PC-9 (cell line): Measurements from ENCODE around the gene POU5F1. TPM values are rescaled to one million over a fixed set of nuclear protein-coding genes. Genes with fewer than 3 reads are reported as not detected.

ENCODE experiments used
- BruUV-seq: library from RNA; stranded (reverse); fragments of 400-500 nt; replicated peaks from 2 replicates; lab custom pipeline; 2021; lab: Mats Ljungman, UMichigan
- CTCF ChIA-PET: fragments of 300-600 bp; sonication (Branson Sonifier 250); formaldehyde crosslinking; loops from one replicate; lab custom pipeline; 2022; ENCODE audit warnings: antibody characterized with exemption; lab: Charles Lee
- POLR2A ChIA-PET: fragments of 300-600 bp; sonication (Branson Sonifier 250); formaldehyde crosslinking; loops from one replicate; lab custom pipeline; 2022; ENCODE audit warnings: antibody characterized with exemption; ENCODE audit not compliant: unreplicated experiment; lab: Charles Lee
- DNase-seq, 2 experiments: peaks; one replicate each; pipeline versions ENCODE4 v3.0.0 to v3.0.0-alpha.2; 2015 to 2022; ENCODE audit warnings: mixed read lengths in 1 of 2
- H2AFZ ChIP-seq: fragments of 200-600 bp; sonication (generic); 2 replicates; pipeline ENCODE4 v1.8.1; 2017; ENCODE audit warnings: antibody characterized with exemption
- H3F3A ChIP-seq: fragments of 200-600 bp; sonication (generic); 2 replicates; pipeline ENCODE4 v1.8.1; 2017; ENCODE audit warnings: antibody characterized with exemption, mild to moderate bottlenecking, low read depth; ENCODE audit not compliant: insufficient read depth
- H3K27ac ChIP-seq: fragments of 200-600 bp; sonication (generic); 2 replicates; pipeline ENCODE4 v1.6.1; 2016; ENCODE audit warnings: mixed run types
- H3K27me3 ChIP-seq: fragments of 200-600 bp; sonication (generic); 2 replicates; pipeline ENCODE4 v1.6.1; 2016; ENCODE audit warnings: low read depth, mixed run types; ENCODE audit not compliant: insufficient read depth
- H3K36me3 ChIP-seq: fragments of 200-600 bp; sonication (generic); 2 replicates; pipeline ENCODE4 v1.6.1; 2016; ENCODE audit warnings: low read depth, mixed run types
- H3K4me1 ChIP-seq: fragments of 200-600 bp; sonication (generic); replicated peaks from 2 replicates; pipeline ENCODE4 v1.6.1; 2016; ENCODE audit warnings: mixed run types; ENCODE audit not compliant: insufficient read depth
- H3K4me2 ChIP-seq: fragments of 200-600 bp; sonication (generic); 2 replicates; pipeline ENCODE4 v1.6.1; 2017; ENCODE audit warnings: mixed run types
- H3K4me3 ChIP-seq: fragments of 200-600 bp; sonication (generic); 2 replicates; pipeline ENCODE4 v1.6.1; 2016; ENCODE audit warnings: mixed run types
- H3K79me2 ChIP-seq: fragments of 200-600 bp; sonication (generic); 2 replicates; pipeline ENCODE4 v1.6.1; 2017; ENCODE audit warnings: low read depth, mixed run types
- H3K9me2 ChIP-seq: fragments of 200-600 bp; sonication (generic); 2 replicates; pipeline ENCODE4 v1.8.1; 2017; ENCODE audit warnings: mild to moderate bottlenecking; ENCODE audit not compliant: insufficient read depth
- H3K9me3 ChIP-seq: fragments of 200-600 bp; sonication (generic); 2 replicates; pipeline ENCODE4 v1.8.1; 2016; ENCODE audit warnings: low read depth; ENCODE audit not compliant: insufficient read depth
- H4K20me1 ChIP-seq: fragments of 200-600 bp; sonication (generic); 2 replicates; pipeline ENCODE4 v1.8.1; 2017; ENCODE audit not compliant: insufficient read depth
- CTCF ChIP-seq: fragments of 200-600 bp; sonication (generic); conservative IDR thresholded peaks from 2 replicates; pipeline ENCODE4 v1.6.1; 2017; ENCODE audit warnings: mixed run types, antibody characterized with exemption, mild to moderate bottlenecking, moderate library complexity
- EZH2 ChIP-seq: fragments of 200-600 bp; sonication (generic); IDR thresholded peaks from 2 replicates; pipeline ENCODE4 v1.8.0; 2017; ENCODE audit warnings: antibody characterized with exemption, low read depth
- intact Hi-C: fragments of 100-400 bp; cut with micrococcal nuclease; formaldehyde crosslinking; loops from one replicate; pipeline ENCODE4 v1.10.0; 2022; ENCODE audit not compliant: unreplicated experiment
- total RNA-seq: library from RNA; stranded (reverse); gene quantifications from 2 replicates; pipeline ENCODE4 v1.2.3, GENCODE V29; 2021

The POU5F1 gene
- total RNA-seq, 1 experiment from 2014 or later: 1.4 TPM

GRCh38 chr6:31125162-31125561 is 45.3 kb downstream of the POU5F1 start:
- H3K4me3 ChIP-seq: no peak overlapping the region
- H3K9me3 ChIP-seq: no peaks in the 10 kb centered on the region
- no peaks in the 10 kb centered on the region; the same call in 1 of the 2 replicates for H4K20me1 ChIP-seq
- H2AFZ ChIP-seq: no peak overlapping the region
- H3F3A ChIP-seq: no peaks in the 10 kb centered on the region
- H3K4me2 ChIP-seq: peak overlapping the region; percentile 42; the same call in 1 of the 2 replicates
- CTCF ChIA-PET: interaction anchor here (0.6 to 1.2 kb wide), 4 partner anchors 10 to 68 kb away, joined by 3 to 4 read pairs (median 4); no protein-coding TSS in a partner anchor
- intact Hi-C loops: loop anchor here (5.0 kb wide), 1 partner anchor 53 kb away; no protein-coding TSS in a partner anchor
- H3K79me2 ChIP-seq: no peaks in the 10 kb centered on the region
- peak in 1 of 2 experiments; percentile 73 for DNase-seq
- H3K4me1 ChIP-seq: peaks cover 15% of the 10 kb centered on the region
- no peaks in the 10 kb centered on the region for H3K27me3 ChIP-seq
- no peak overlapping the region for H3K27ac ChIP-seq
- TF ChIP-seq EZH2 (no peak), CTCF (no peak)
- no TSS peak for BruUV-seq
- POLR2A ChIA-PET: no interaction called here
- H3K36me3 ChIP-seq: no peaks in the 10 kb centered on the region
- H3K9me2 ChIP-seq: no peaks in the 10 kb centered on the region

- Histone ChIP-seq H3K36me3 (no peaks in the 10 kb centered on the region), H2AFZ (no peak overlapping the region), H3K4me2 (no peak overlapping the region), H3K4me1 (peaks cover 15% of the 10 kb centered on the region), H3K4me3 (no peak overlapping the region), H3K9me3 (no peaks in the 10 kb centered on the region), H3F3A (no peaks in the 10 kb centered on the region), H3K79me2 (no peaks in the 10 kb centered on the region), H3K27ac (no peak overlapping the region), H3K9me2 (no peaks in the 10 kb centered on the region), H3K27me3 (no peaks in the 10 kb centered on the region), H4K20me1 (no peaks in the 10 kb centered on the region; the same call in 1 of the 2 replicates)
- TF ChIP-seq EZH2: no peak
- no peak for TF ChIP-seq CTCF
- DNase-seq: peak in 1 of 2 experiments; percentile 30
- BruUV-seq: no TSS peak
- ChIA-PET POLR2A (interaction anchor here (0.6 kb wide), 1 partner anchor 532 kb away, joined by 16 read pairs; no protein-coding TSS in a partner anchor), CTCF (no interaction called here)
- intact Hi-C loops: no loop called here
Observed at GRCh38 chr6:31122791-31123706, 47.4 kb downstream of the POU5F1 start.

GRCh38 chr6:31121131-31121790 is 49.2 kb downstream of the POU5F1 start:
- H3K9me3 ChIP-seq: no peaks in the 10 kb centered on the region
- no peaks in the 10 kb centered on the region for H3K27me3 ChIP-seq
- no peak overlapping the region for H3K4me3 ChIP-seq
- peaks cover 8% of the 10 kb centered on the region; the same call in 1 of the 2 replicates for H3K79me2 ChIP-seq
- H3K9me2 ChIP-seq: no peaks in the 10 kb centered on the region
- TF ChIP-seq CTCF (no peak), EZH2 (no peak)
- no peak overlapping the region for H3K27ac ChIP-seq
- no peak overlapping the region for H2AFZ ChIP-seq
- H4K20me1 ChIP-seq: no peaks in the 10 kb centered on the region; the same call in 1 of the 2 replicates
- intact Hi-C loops: no loop called here
- ChIA-PET POLR2A (no interaction called here), CTCF (interaction anchor here (0.6 kb wide), 1 partner anchor 430 kb away, joined by 6 read pairs; no protein-coding TSS in a partner anchor)
- H3K4me1 ChIP-seq: peaks cover 15% of the 10 kb centered on the region
- BruUV-seq: no TSS peak
- no peak for DNase-seq
- no peaks in the 10 kb centered on the region for H3F3A ChIP-seq
- no peaks in the 10 kb centered on the region for H3K36me3 ChIP-seq
- H3K4me2 ChIP-seq: no peak overlapping the region
